ENCODE data around the gene CDKN1C. TPM values are rescaled to one million over a fixed set of nuclear protein-coding genes. Genes with fewer than 3 reads are reported as not detected.
"Not testable (repeated sequence)": the region's sequence is repeated elsewhere in the genome, so short reads cannot be mapped to it uniquely, and the experiment has no call there.

CDKN1C gene
- total RNA-seq, 2 donors from 2014 or later: 1.5 to 2.6 TPM

GRCh38 chr11:2909133-2909902 lies 23.7 kb upstream of the CDKN1C start:
- Mint-ChIP-seq H3K4me1 (ENCODE audit: low read depth) (peaks cover 6% of the 10 kb centered on the region), H3K27me3 (ENCODE audit: low read depth) (no peaks in the 10 kb centered on the region), H3K9me3 (no peaks in the 10 kb centered on the region)

GRCh38 chr11:2908130-2908529 lies 22.6 kb upstream of the CDKN1C start:
- no peaks in the 10 kb centered on the region for H3K9me3 Mint-ChIP-seq
- H3K4me3 Mint-ChIP-seq: no peak overlapping the region
- H3K36me3 Mint-ChIP-seq (ENCODE audit: insufficient read depth in 2 of 2): peaks cover 7 to 8% of the 10 kb centered on the region in 2 donors
- ATAC-seq (replicated peaks in 1 of 2) (no peak), DNase-seq (no peak)
- no peak overlapping the region for H3K27ac Mint-ChIP-seq
- H3K27me3 Mint-ChIP-seq (ENCODE audit: low read depth): no peaks in the 10 kb centered on the region
- peaks cover 6% of the 10 kb centered on the region for H3K4me1 Mint-ChIP-seq (ENCODE audit: low read depth)

More at GRCh38 chr11:2909133-2909902, 23.7 kb upstream of the CDKN1C start:
- Mint-ChIP-seq H3K36me3 (ENCODE audit: insufficient read depth in 2 of 2) (peaks cover 7 to 8% of the 10 kb centered on the region in 2 donors), H3K27ac (no peak overlapping the region), H3K4me3 (no peak overlapping the region)
- DNase-seq (no peak), ATAC-seq (replicated peaks in 1 of 2) (no peak)

GRCh38 chr11:2905299-2905698 lies 19.7 kb upstream of the CDKN1C start:
- not testable (repeated sequence) for ATAC-seq (replicated peaks in 1 of 2); H3K4me3 Mint-ChIP-seq; H3K9me3 Mint-ChIP-seq; H3K27me3 Mint-ChIP-seq (ENCODE audit: low read depth); DNase-seq; H3K27ac Mint-ChIP-seq; H3K36me3 Mint-ChIP-seq (ENCODE audit: insufficient read depth in 2 of 2)
- H3K4me1 Mint-ChIP-seq (ENCODE audit: low read depth): peaks cover 17% of the 10 kb centered on the region

GRCh38 chr11:2904153-2905052 lies 18.8 kb upstream of the CDKN1C start:
- ATAC-seq (replicated peaks in 1 of 2) (no peak), DNase-seq (no peak)
- Mint-ChIP-seq H3K4me1 (ENCODE audit: low read depth) (peaks cover 23% of the 10 kb centered on the region), H3K27me3 (ENCODE audit: low read depth) (no peaks in the 10 kb centered on the region), H3K27ac (peak overlapping the region; percentile 74), H3K9me3 (no peaks in the 10 kb centered on the region), H3K4me3 (peak overlapping the region in 1 of 2 donors; percentile 60), H3K36me3 (ENCODE audit: insufficient read depth in 2 of 2) (peaks cover 7 to 8% of the 10 kb centered on the region in 2 donors)

- no peak for DNase-seq
- Mint-ChIP-seq H3K4me3 (peak overlapping the region; percentile 60 to 77), H3K4me1 (ENCODE audit: low read depth) (peaks cover 31% of the 10 kb centered on the region), H3K27ac (peak overlapping the region; percentile 74), H3K36me3 (ENCODE audit: insufficient read depth in 2 of 2) (peaks cover 7 to 8% of the 10 kb centered on the region in 2 donors), H3K9me3 (no peaks in the 10 kb centered on the region), H3K27me3 (ENCODE audit: low read depth) (no peaks in the 10 kb centered on the region)
- ATAC-seq (replicated peaks in 1 of 2): no peak
Observed at GRCh38 chr11:2903672-2904011, 18.1 kb upstream of the CDKN1C start.

- H3K36me3 Mint-ChIP-seq (ENCODE audit: insufficient read depth in 2 of 2): peaks cover 7 to 8% of the 10 kb centered on the region in 2 donors
- no peaks in the 10 kb centered on the region for H3K9me3 Mint-ChIP-seq
- no peaks in the 10 kb centered on the region for H3K27me3 Mint-ChIP-seq (ENCODE audit: low read depth)
- no peak overlapping the region for H3K27ac Mint-ChIP-seq
- ATAC-seq (replicated peaks in 1 of 2) (no peak), DNase-seq (no peak)
- H3K4me1 Mint-ChIP-seq (ENCODE audit: low read depth): peaks cover 37% of the 10 kb centered on the region
- peak overlapping the region; percentile 63 to 77 for H3K4me3 Mint-ChIP-seq
Observed at GRCh38 chr11:2902784-2903671, 17.5 kb upstream of the CDKN1C start.

- Mint-ChIP-seq H3K4me3 (peak overlapping the region; percentile 63 to 77), H3K27me3 (ENCODE audit: low read depth) (no peaks in the 10 kb centered on the region), H3K27ac (no peak overlapping the region), H3K9me3 (no peaks in the 10 kb centered on the region), H3K4me1 (ENCODE audit: low read depth) (peaks cover 42% of the 10 kb centered on the region), H3K36me3 (ENCODE audit: insufficient read depth in 2 of 2) (peaks cover 7 to 8% of the 10 kb centered on the region in 2 donors)
- peak; percentile 95 to 96 for ATAC-seq (replicated peaks in 1 of 2)
- peak; percentile 97 to 98 for DNase-seq
Observed at GRCh38 chr11:2901854-2902783, 16.5 kb upstream of the CDKN1C start.

- no peak for ATAC-seq (replicated peaks in 1 of 2)
- Mint-ChIP-seq H3K9me3 (no peaks in the 10 kb centered on the region), H3K27ac (no peak overlapping the region), H3K4me3 (peak overlapping the region; percentile 48 to 77), H3K36me3 (ENCODE audit: insufficient read depth in 2 of 2) (peaks cover 7 to 8% of the 10 kb centered on the region in 2 donors), H3K4me1 (ENCODE audit: low read depth) (peaks cover 42% of the 10 kb centered on the region), H3K27me3 (ENCODE audit: low read depth) (no peaks in the 10 kb centered on the region)
- DNase-seq: no peak
Observed at GRCh38 chr11:2901196-2901796, 15.7 kb upstream of the CDKN1C start.

- peaks cover 42% of the 10 kb centered on the region for H3K4me1 Mint-ChIP-seq (ENCODE audit: low read depth)
- no peaks in the 10 kb centered on the region for H3K27me3 Mint-ChIP-seq (ENCODE audit: low read depth)
- no peaks in the 10 kb centered on the region for H3K9me3 Mint-ChIP-seq
- DNase-seq: no peak
- no peak for ATAC-seq (replicated peaks in 1 of 2)
- H3K36me3 Mint-ChIP-seq (ENCODE audit: insufficient read depth in 2 of 2): no peaks in the 10 kb centered on the region
- no peak overlapping the region for H3K27ac Mint-ChIP-seq
- peak overlapping the region in 1 of 2 donors; percentile 14 for H3K4me3 Mint-ChIP-seq
Observed at GRCh38 chr11:2899080-2899783, 13.7 kb upstream of the CDKN1C start.

- no peaks in the 10 kb centered on the region for H3K36me3 Mint-ChIP-seq (ENCODE audit: insufficient read depth in 2 of 2)
- ATAC-seq (replicated peaks in 1 of 2) (peak; percentile 62 to 75), DNase-seq (peak; percentile 73 to 77)
- peaks cover 38% of the 10 kb centered on the region for H3K4me1 Mint-ChIP-seq (ENCODE audit: low read depth)
- H3K27me3 Mint-ChIP-seq (ENCODE audit: low read depth): no peaks in the 10 kb centered on the region
- no peaks in the 10 kb centered on the region for H3K9me3 Mint-ChIP-seq
- peak overlapping the region; percentile 77 to 80 for H3K4me3 Mint-ChIP-seq
- H3K27ac Mint-ChIP-seq: peak overlapping the region; percentile 49
Observed at GRCh38 chr11:2898366-2899079, 12.9 kb upstream of the CDKN1C start.

GRCh38 chr11:2897048-2897447 lies 11.5 kb upstream of the CDKN1C start:
- no peak overlapping the region for H3K4me3 Mint-ChIP-seq
- no peaks in the 10 kb centered on the region for H3K9me3 Mint-ChIP-seq
- no peaks in the 10 kb centered on the region for H3K36me3 Mint-ChIP-seq (ENCODE audit: insufficient read depth in 2 of 2)
- peaks cover 40% of the 10 kb centered on the region for H3K4me1 Mint-ChIP-seq (ENCODE audit: low read depth)
- H3K27ac Mint-ChIP-seq: no peak overlapping the region
- H3K27me3 Mint-ChIP-seq (ENCODE audit: low read depth): no peaks in the 10 kb centered on the region
- no peak for DNase-seq
- no peak for ATAC-seq (replicated peaks in 1 of 2)

Data from activated T-cell treated with anti-CD3 and anti-CD28 coated beads, Interleukin-2, amount 50 U/mL, for 72 hours (primary cell).